Fibroblast of lung (primary cell): ENCODE results near the gene SPEF2. TPM values are rescaled to one million over a fixed set of nuclear protein-coding genes. Genes with fewer than 3 reads are reported as not detected.

Experiments used
- DNase-seq, 2 donors: peaks; one replicate each; pipeline versions ENCODE4 v3.0.0 to v3.0.0-alpha.2; 2010; ENCODE audit warnings: low read depth in 2 of 2
- H2AFZ ChIP-seq: 2 replicates; pipeline ENCODE4 v1.5.1; 2012; ENCODE audit warnings: low read length, control low read depth, inconsistent platforms
- H3K27ac ChIP-seq: 2 replicates; pipeline ENCODE4 v1.5.1; 2011; ENCODE audit warnings: low read length, control low read depth; ENCODE audit not compliant: insufficient read depth
- H3K27me3 ChIP-seq: 2 replicates; pipeline ENCODE4 v1.5.1; 2011; ENCODE audit warnings: mild to moderate bottlenecking, low read length; ENCODE audit not compliant: control insufficient read depth, insufficient read depth
- H3K36me3 ChIP-seq: 2 replicates; pipeline ENCODE4 v1.5.1; 2011; ENCODE audit warnings: low read length; ENCODE audit not compliant: control insufficient read depth, insufficient read depth
- H3K4me1 ChIP-seq: 2 replicates; pipeline ENCODE4 v1.5.1; 2011; ENCODE audit warnings: low read length; ENCODE audit not compliant: control insufficient read depth, insufficient read depth; ENCODE audit errors: extremely low read depth
- H3K4me2 ChIP-seq: 2 replicates; pipeline ENCODE4 v1.5.1; 2011; ENCODE audit warnings: low read length, control low read depth; ENCODE audit not compliant: insufficient read depth; ENCODE audit errors: extremely low read depth
- H3K4me3 ChIP-seq, 4 experiments: fragments of 200-600 bp in 1 of 4; sonication (generic) in 1 of 4; replicated peaks in 1 of 4; 2 replicates each; pipeline ENCODE4 v1.5.1; 2011 to 2016; ENCODE audit warnings: low read length in 4 of 4, low read depth in 3 of 4, mild to moderate bottlenecking in 3 of 4, control low read depth in 2 of 4, inconsistent platforms in 1 of 4, mixed read lengths in 1 of 4; ENCODE audit not compliant: insufficient read depth in 1 of 4; ENCODE audit errors: control extremely low read depth in 1 of 4
- H3K79me2 ChIP-seq: 2 replicates; pipeline ENCODE4 v1.5.1; 2012; ENCODE audit warnings: mild to moderate bottlenecking, low read length, inconsistent platforms; ENCODE audit not compliant: control insufficient read depth, insufficient read depth
- H3K9ac ChIP-seq: 2 replicates; pipeline ENCODE4 v1.5.1; 2011; ENCODE audit warnings: mild to moderate bottlenecking, low read length, control low read depth; ENCODE audit not compliant: insufficient read depth
- H3K9me3 ChIP-seq: 2 replicates; pipeline ENCODE4 v1.5.1; 2012; ENCODE audit warnings: low read depth, low read length; ENCODE audit not compliant: control insufficient read depth, insufficient read depth
- H4K20me1 ChIP-seq: 2 replicates; pipeline ENCODE4 v1.5.1; 2011; ENCODE audit warnings: low read length; ENCODE audit not compliant: control insufficient read depth, insufficient read depth; ENCODE audit errors: extremely low read depth
- EZH2 ChIP-seq: IDR thresholded peaks from 2 replicates; pipeline ENCODE4 v1.5.1; 2012; ENCODE audit warnings: low read length, control low read depth, mild to moderate bottlenecking; ENCODE audit errors: missing control alignments
- polyA plus RNA-seq, 2 donors: library from polyadenylated mRNA; depleted of rRNA in 1 of 2; stranded (reverse) in 1 of 2; unstranded in 1 of 2; fragments of >200 nt; gene quantifications; 2 replicates each; pipeline ENCODE4 v1.2.1, GENCODE V29; 2011 to 2012; ENCODE audit warnings: missing spikeins in 1 of 2
- total RNA-seq: library from RNA; depleted of rRNA; stranded (reverse); fragments of >200 nt; gene quantifications from 2 replicates; pipeline ENCODE4 v1.2.1, GENCODE V29; 2014
- TF ChIP-seq, protein P1 (sequence below), 2 donors: IDR thresholded peaks in 1 of 2; conservative IDR thresholded peaks in 1 of 2; 1 replicate in 1 of 2; 2 replicates in 1 of 2; pipeline ENCODE4 v1.5.1; 2011 to 2012; ENCODE audit warnings: low read length in 2 of 2, control low read depth in 1 of 2, inconsistent platforms in 1 of 2, low read depth in 1 of 2, mild to moderate bottlenecking in 1 of 2

The SPEF2 gene
- total and polyA plus RNA-seq, 2 donors (not counting 1 experiment from before 2014, with no cell fraction given), result 5.2 to 5.9 TPM

DNA sequence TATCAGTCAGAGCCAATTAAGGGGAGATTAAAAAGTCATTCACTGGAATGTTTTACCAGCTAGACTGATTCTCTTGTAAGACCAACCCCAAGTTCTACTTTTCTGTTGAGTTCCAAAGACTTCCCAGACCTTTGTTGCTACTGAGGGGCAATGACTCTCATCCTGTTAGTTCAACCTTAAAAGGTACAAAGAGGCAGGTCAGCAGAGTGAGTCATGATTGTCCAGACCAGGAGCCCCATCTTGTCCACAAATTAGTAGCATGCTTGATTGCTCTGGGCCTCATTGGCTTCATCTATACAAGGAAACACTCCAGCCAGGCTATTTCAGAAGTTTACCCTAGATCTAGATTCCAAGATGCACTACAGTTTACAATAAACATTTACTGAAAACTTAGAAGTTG lies 159.1 kb downstream of the SPEF2 start:
- no peak overlapping the region for H2AFZ ChIP-seq
- no peak for TF ChIP-seq EZH2
- TF ChIP-seq, protein P1, sequence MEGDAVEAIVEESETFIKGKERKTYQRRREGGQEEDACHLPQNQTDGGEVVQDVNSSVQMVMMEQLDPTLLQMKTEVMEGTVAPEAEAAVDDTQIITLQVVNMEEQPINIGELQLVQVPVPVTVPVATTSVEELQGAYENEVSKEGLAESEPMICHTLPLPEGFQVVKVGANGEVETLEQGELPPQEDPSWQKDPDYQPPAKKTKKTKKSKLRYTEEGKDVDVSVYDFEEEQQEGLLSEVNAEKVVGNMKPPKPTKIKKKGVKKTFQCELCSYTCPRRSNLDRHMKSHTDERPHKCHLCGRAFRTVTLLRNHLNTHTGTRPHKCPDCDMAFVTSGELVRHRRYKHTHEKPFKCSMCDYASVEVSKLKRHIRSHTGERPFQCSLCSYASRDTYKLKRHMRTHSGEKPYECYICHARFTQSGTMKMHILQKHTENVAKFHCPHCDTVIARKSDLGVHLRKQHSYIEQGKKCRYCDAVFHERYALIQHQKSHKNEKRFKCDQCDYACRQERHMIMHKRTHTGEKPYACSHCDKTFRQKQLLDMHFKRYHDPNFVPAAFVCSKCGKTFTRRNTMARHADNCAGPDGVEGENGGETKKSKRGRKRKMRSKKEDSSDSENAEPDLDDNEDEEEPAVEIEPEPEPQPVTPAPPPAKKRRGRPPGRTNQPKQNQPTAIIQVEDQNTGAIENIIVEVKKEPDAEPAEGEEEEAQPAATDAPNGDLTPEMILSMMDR (conservative IDR thresholded peaks at IDR 0.05 in 1 of 2, IDR thresholded peaks at IDR 0.05 in 1 of 2; ENCODE audit: low read depth in 1 of 2, low read length in 2 of 2), result no peak
- no peak overlapping the region for H3K27ac ChIP-seq
- DNase-seq, result peak in 1 of 2 donors; percentile 18
- no peaks in the 10 kb centered on the region for H3K27me3 ChIP-seq
- no peaks in the 10 kb centered on the region for H3K79me2 ChIP-seq
- H3K4me1 ChIP-seq, result peaks cover 11% of the 10 kb centered on the region
- no peak overlapping the region for H3K4me2 ChIP-seq
- no peak overlapping the region for H3K4me3 ChIP-seq
- no peaks in the 10 kb centered on the region for H4K20me1 ChIP-seq
- no peaks in the 10 kb centered on the region for H3K36me3 ChIP-seq
- H3K9ac ChIP-seq, result no peak overlapping the region
- H3K9me3 ChIP-seq, result no peaks in the 10 kb centered on the region

DNA sequence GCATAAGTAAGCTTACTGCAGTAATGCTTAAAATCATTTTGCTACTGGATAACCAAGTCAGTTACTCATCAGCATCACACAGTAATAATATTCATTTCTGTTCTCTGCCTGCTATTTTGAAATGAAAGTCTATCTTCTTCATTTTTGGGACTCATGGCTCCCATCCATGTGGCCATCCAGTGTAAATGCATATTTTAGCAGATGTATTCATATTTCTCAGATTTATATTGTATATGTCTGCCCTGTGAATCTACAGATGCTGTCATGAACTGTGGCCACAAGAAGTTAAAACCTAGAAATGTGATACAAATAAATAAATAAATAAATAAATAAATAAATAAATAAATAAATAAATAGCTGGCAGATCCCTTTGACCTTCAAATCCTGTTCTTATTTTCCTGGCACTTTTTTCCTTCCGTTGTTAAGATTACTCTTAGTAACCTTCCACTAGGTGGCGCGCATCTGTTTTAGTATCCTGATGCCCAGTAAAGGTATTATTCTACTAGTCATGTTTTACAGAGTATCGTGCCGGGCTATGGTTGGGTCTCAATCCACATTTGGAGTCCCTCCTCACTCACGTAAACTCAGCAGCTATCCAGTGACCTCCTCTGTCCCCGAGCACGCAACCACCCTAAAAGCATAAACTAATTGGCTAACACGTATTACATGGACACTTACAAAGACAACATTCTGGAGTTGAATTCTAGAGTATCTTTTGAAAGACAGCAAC lies 159.9 kb downstream of the SPEF2 start:
- peaks cover 14% of the 10 kb centered on the region for H3K4me1 ChIP-seq
- H3K9me3 ChIP-seq, result no peaks in the 10 kb centered on the region
- no peaks in the 10 kb centered on the region for H3K79me2 ChIP-seq
- TF ChIP-seq, protein P1 (conservative IDR thresholded peaks at IDR 0.05 in 1 of 2, IDR thresholded peaks at IDR 0.05 in 1 of 2; ENCODE audit: low read depth in 1 of 2, low read length in 2 of 2), result peak; percentile 54 to 65
- no peak for TF ChIP-seq EZH2
- no peak overlapping the region for H3K4me3 ChIP-seq
- no peaks in the 10 kb centered on the region for H3K27me3 ChIP-seq
- no peak overlapping the region for H2AFZ ChIP-seq
- H3K9ac ChIP-seq, result no peak overlapping the region
- H3K36me3 ChIP-seq, result no peaks in the 10 kb centered on the region
- no peaks in the 10 kb centered on the region for H4K20me1 ChIP-seq
- H3K27ac ChIP-seq, result no peak overlapping the region
- no peak overlapping the region for H3K4me2 ChIP-seq
- DNase-seq, result peak; percentile 79 to 91

DNA sequence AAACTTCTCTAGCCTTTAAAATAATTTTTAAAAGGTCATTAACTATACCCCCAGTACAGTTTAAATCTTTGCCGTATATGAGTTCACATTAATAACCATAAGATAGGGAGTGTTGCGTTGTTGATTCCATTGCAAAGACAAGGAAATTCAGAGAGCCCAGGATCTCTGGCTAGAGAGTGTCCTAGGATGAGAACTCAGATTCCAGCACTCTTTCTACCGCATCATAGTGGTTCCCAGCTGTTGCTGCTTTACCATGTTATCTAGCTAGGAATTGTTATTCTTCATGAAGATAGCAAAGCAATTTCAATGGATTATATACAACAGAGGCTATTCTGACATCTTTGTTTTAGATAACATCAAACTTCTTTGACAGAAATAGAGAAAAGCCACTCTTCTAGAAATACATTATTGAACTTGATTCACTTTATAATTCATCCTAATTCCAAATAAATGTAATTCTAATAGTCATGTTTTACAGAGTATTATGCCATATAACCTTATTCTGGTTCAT lies 160.7 kb downstream of the SPEF2 start:
- H3K9ac ChIP-seq, result no peak overlapping the region
- H3K4me3 ChIP-seq, result no peak overlapping the region
- H2AFZ ChIP-seq, result no peak overlapping the region
- H3K27ac ChIP-seq, result no peak overlapping the region
- DNase-seq, result no peak
- TF ChIP-seq, protein P1 (conservative IDR thresholded peaks at IDR 0.05 in 1 of 2, IDR thresholded peaks at IDR 0.05 in 1 of 2; ENCODE audit: low read depth in 1 of 2, low read length in 2 of 2), result no peak
- TF ChIP-seq EZH2, result no peak
- no peak overlapping the region for H3K4me2 ChIP-seq
- H3K36me3 ChIP-seq, result no peaks in the 10 kb centered on the region
- no peaks in the 10 kb centered on the region for H4K20me1 ChIP-seq
- no peaks in the 10 kb centered on the region for H3K79me2 ChIP-seq
- H3K4me1 ChIP-seq, result peaks cover 14% of the 10 kb centered on the region
- no peaks in the 10 kb centered on the region for H3K27me3 ChIP-seq
- H3K9me3 ChIP-seq, result no peaks in the 10 kb centered on the region
